HEK293 (cell line): ENCODE data around the gene BEST2.
A peak's percentile ranks its signal among the peaks of the same experiment; 100 is the strongest.

ENCODE experiments used
- GLIS2 ChIP-seq: fragments of 450-650 bp; formaldehyde crosslinking; IDR thresholded peaks from 2 replicates; pipeline ENCODE4 v1.5.1; 2016; ENCODE audit warnings: missing biosample characterization, missing genetic modification characterization
- KLF1 ChIP-seq: fragments of 450-650 bp; formaldehyde crosslinking; IDR thresholded peaks from 2 replicates; pipeline ENCODE4 v1.5.1; 2016; ENCODE audit warnings: missing biosample characterization, missing genetic modification characterization
- KLF10 ChIP-seq: fragments of 450-650 bp; IDR thresholded peaks from 2 replicates; pipeline ENCODE4 v1.5.1; 2018; ENCODE audit warnings: missing biosample characterization, mild to moderate bottlenecking, missing genetic modification characterization
- MYNN ChIP-seq: fragments of 450-650 bp; formaldehyde crosslinking; IDR thresholded peaks from 2 replicates; pipeline ENCODE4 v1.5.1; 2016; ENCODE audit warnings: missing biosample characterization, missing genetic modification characterization, borderline replicate concordance
- SCRT1 ChIP-seq: fragments of 450-650 bp; formaldehyde crosslinking; IDR thresholded peaks from 2 replicates; pipeline ENCODE4 v1.5.1; 2016; ENCODE audit warnings: missing biosample characterization, missing genetic modification characterization, borderline replicate concordance
- SP3 ChIP-seq: fragments of 450-650 bp; formaldehyde crosslinking; IDR thresholded peaks from 2 replicates; pipeline ENCODE4 v1.5.1; 2016; ENCODE audit warnings: missing biosample characterization, missing genetic modification characterization
- TRIM28 ChIP-seq: IDR thresholded peaks from 2 replicates; pipeline ENCODE4 v1.6.1; 2011; ENCODE audit warnings: low read length, control low read depth, borderline replicate concordance
- YY2 ChIP-seq: fragments of 450-650 bp; formaldehyde crosslinking; IDR thresholded peaks from 2 replicates; pipeline ENCODE4 v1.5.1; 2016; ENCODE audit warnings: missing biosample characterization, missing genetic modification characterization
- ZNF10 ChIP-seq: fragments of 450-650 bp; formaldehyde crosslinking; IDR thresholded peaks from 2 replicates; pipeline ENCODE4 v1.5.1; 2017; ENCODE audit warnings: missing biosample characterization, missing genetic modification characterization
- ZNF157 ChIP-seq: fragments of 450-650 bp; formaldehyde crosslinking; IDR thresholded peaks from 2 replicates; pipeline ENCODE4 v1.5.1; 2016; ENCODE audit warnings: missing biosample characterization, missing genetic modification characterization
- ZNF184 ChIP-seq: fragments of 450-650 bp; IDR thresholded peaks from 2 replicates; pipeline ENCODE4 v1.5.1; 2018; ENCODE audit warnings: missing biosample characterization, mild to moderate bottlenecking, missing genetic modification characterization
- ZNF214 ChIP-seq: fragments of 450-650 bp; formaldehyde crosslinking; IDR thresholded peaks from 2 replicates; pipeline ENCODE4 v1.5.1; 2017; ENCODE audit warnings: missing biosample characterization, mild to moderate bottlenecking, missing genetic modification characterization, borderline replicate concordance
- ZNF221 ChIP-seq: fragments of 450-650 bp; formaldehyde crosslinking; IDR thresholded peaks from 2 replicates; pipeline ENCODE4 v1.5.1; 2017; ENCODE audit warnings: missing biosample characterization, missing genetic modification characterization, borderline replicate concordance
- ZNF335 ChIP-seq: fragments of 450-650 bp; formaldehyde crosslinking; conservative IDR thresholded peaks from 2 replicates; pipeline ENCODE4 v1.5.1; 2016; ENCODE audit warnings: missing biosample characterization, missing genetic modification characterization
- ZNF341 ChIP-seq: fragments of 450-650 bp; formaldehyde crosslinking; IDR thresholded peaks from 2 replicates; pipeline ENCODE4; 2016; ENCODE audit warnings: low read depth, missing biosample characterization, missing genetic modification characterization
- ZNF391 ChIP-seq: fragments of 450-650 bp; formaldehyde crosslinking; IDR thresholded peaks from 2 replicates; pipeline ENCODE4 v1.5.1; 2016; ENCODE audit warnings: low read depth, missing biosample characterization, missing genetic modification characterization, borderline replicate concordance
- ZNF48 ChIP-seq: fragments of 450-650 bp; formaldehyde crosslinking; IDR thresholded peaks from 2 replicates; pipeline ENCODE4 v1.5.1; 2016; ENCODE audit warnings: missing biosample characterization, missing genetic modification characterization
- ZNF501 ChIP-seq: fragments of 450-650 bp; formaldehyde crosslinking; IDR thresholded peaks from 2 replicates; pipeline ENCODE4 v1.5.1; 2016; ENCODE audit warnings: missing biosample characterization, missing genetic modification characterization
- ZNF529 ChIP-seq: fragments of 450-650 bp; formaldehyde crosslinking; IDR thresholded peaks from 2 replicates; pipeline ENCODE4 v1.5.1; 2017; ENCODE audit warnings: missing genetic modification characterization, missing biosample characterization; ENCODE audit not compliant: insufficient replicate concordance
- ZNF544 ChIP-seq: fragments of 450-650 bp; formaldehyde crosslinking; IDR thresholded peaks from 2 replicates; pipeline ENCODE4 v1.5.0; 2017; ENCODE audit warnings: missing biosample characterization, missing genetic modification characterization
- ZNF621 ChIP-seq: fragments of 450-650 bp; formaldehyde crosslinking; IDR thresholded peaks from 2 replicates; pipeline ENCODE4 v1.5.1; 2017; ENCODE audit warnings: missing biosample characterization, missing genetic modification characterization
- ZNF624 ChIP-seq: fragments of 450-650 bp; formaldehyde crosslinking; IDR thresholded peaks from 2 replicates; pipeline ENCODE4 v1.5.1; 2017; ENCODE audit warnings: missing biosample characterization, missing genetic modification characterization
- ZNF768 ChIP-seq: fragments of 450-650 bp; formaldehyde crosslinking; IDR thresholded peaks from 2 replicates; pipeline ENCODE4 v1.5.1; 2018; ENCODE audit warnings: missing biosample characterization, mild to moderate bottlenecking, missing genetic modification characterization
- ZNF830 ChIP-seq: fragments of 450-650 bp; IDR thresholded peaks from 2 replicates; pipeline ENCODE4 v1.5.0; 2018; ENCODE audit warnings: missing biosample characterization, missing genetic modification characterization, low read depth, mild to moderate bottlenecking, moderate library complexity
- ZNF837 ChIP-seq: fragments of 450-650 bp; formaldehyde crosslinking; IDR thresholded peaks from 2 replicates; pipeline ENCODE4 v1.5.1; 2016; ENCODE audit warnings: missing biosample characterization, missing genetic modification characterization
- TF ChIP-seq, protein P1 (sequence below): fragments of 450-650 bp; formaldehyde crosslinking; IDR thresholded peaks from 2 replicates; pipeline ENCODE4 v1.5.1; 2016; ENCODE audit warnings: missing biosample characterization, missing genetic modification characterization
- TF ChIP-seq, protein P2 (sequence below): fragments of 450-650 bp; formaldehyde crosslinking; IDR thresholded peaks from 2 replicates; pipeline ENCODE4 v1.5.1; 2016; ENCODE audit warnings: missing biosample characterization, missing genetic modification characterization
- TF ChIP-seq, protein P3 (sequence below): fragments of 450-650 bp; formaldehyde crosslinking; IDR thresholded peaks from 2 replicates; pipeline ENCODE4 v1.5.1; 2016; ENCODE audit warnings: missing biosample characterization, missing genetic modification characterization
- TF ChIP-seq, protein P4 (sequence below): fragments of 450-650 bp; formaldehyde crosslinking; IDR thresholded peaks from 2 replicates; pipeline ENCODE4 v1.5.1; 2016; ENCODE audit warnings: missing biosample characterization, missing genetic modification characterization, borderline replicate concordance
- TF ChIP-seq, protein P5 (sequence below): fragments of 450-650 bp; formaldehyde crosslinking; IDR thresholded peaks from 2 replicates; pipeline ENCODE4 v1.5.1; 2016; ENCODE audit warnings: missing biosample characterization, missing genetic modification characterization
- TF ChIP-seq, protein P6 (sequence below): fragments of 450-650 bp; formaldehyde crosslinking; IDR thresholded peaks from 2 replicates; pipeline ENCODE4 v1.5.1; 2016; ENCODE audit warnings: missing biosample characterization, missing genetic modification characterization

BEST2 gene

DNA sequence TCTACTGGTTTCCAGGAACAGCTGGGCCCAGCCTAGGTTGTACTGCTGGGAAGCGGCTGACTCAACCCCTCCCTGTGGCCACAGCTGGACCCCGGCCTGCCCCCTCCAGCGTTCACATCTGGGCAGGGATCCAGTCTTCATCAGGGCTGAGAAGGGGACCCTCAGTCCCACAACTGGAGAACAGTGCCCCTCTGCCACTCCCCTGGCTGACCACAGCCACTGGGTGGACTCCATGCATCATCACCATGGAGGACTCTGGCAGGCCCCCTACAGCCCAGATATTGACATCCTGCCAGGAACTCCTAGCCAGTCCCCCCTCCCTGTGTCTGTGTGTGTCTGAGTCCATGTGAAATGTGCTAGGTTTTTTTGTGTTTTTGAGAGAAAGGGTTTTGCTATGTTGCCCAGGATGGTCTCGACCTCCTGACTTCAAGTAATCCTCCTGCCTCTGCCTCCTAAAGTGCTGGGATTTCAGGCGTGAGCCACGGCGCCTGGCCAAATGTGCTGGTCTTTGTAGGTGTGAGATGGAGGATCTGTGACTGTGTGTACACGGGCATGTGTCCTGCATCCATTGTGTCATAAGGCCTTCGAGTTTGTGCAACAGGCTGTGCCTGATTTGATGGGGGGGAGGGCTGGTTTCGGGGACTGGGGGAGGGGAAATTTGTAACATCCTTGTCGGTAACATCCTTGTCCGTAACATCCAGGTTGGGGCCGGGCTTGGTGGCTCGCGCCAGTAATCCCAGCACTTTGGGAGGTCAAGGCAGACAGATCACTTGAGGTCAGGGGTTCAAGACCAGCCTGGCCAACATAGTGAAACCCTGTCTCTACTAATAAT, 27.8 kb downstream of the BEST2 start (continued):
- no peak for TF ChIP-seq ZNF529 (tag by site-specific recombination)
- TF ChIP-seq YY2: no peak
- TF ChIP-seq, protein P1, sequence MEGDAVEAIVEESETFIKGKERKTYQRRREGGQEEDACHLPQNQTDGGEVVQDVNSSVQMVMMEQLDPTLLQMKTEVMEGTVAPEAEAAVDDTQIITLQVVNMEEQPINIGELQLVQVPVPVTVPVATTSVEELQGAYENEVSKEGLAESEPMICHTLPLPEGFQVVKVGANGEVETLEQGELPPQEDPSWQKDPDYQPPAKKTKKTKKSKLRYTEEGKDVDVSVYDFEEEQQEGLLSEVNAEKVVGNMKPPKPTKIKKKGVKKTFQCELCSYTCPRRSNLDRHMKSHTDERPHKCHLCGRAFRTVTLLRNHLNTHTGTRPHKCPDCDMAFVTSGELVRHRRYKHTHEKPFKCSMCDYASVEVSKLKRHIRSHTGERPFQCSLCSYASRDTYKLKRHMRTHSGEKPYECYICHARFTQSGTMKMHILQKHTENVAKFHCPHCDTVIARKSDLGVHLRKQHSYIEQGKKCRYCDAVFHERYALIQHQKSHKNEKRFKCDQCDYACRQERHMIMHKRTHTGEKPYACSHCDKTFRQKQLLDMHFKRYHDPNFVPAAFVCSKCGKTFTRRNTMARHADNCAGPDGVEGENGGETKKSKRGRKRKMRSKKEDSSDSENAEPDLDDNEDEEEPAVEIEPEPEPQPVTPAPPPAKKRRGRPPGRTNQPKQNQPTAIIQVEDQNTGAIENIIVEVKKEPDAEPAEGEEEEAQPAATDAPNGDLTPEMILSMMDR (tag by site-specific recombination): peak; percentile 75
- no peak for TF ChIP-seq ZNF624 (tag by site-specific recombination)
- TF ChIP-seq GLIS2 (tag by site-specific recombination): peak; percentile 65
- no peak for TF ChIP-seq ZNF768 (tag by site-specific recombination)
- TF ChIP-seq ZNF184 (tag by site-specific recombination): no peak
- TF ChIP-seq ZNF830 (tag by site-specific recombination): no peak
- TF ChIP-seq ZNF837 (tag by site-specific recombination): no peak
- TF ChIP-seq KLF1 (tag by site-specific recombination): no peak
- no peak for TF ChIP-seq ZNF221 (tag by site-specific recombination)
- TF ChIP-seq, protein P2, sequence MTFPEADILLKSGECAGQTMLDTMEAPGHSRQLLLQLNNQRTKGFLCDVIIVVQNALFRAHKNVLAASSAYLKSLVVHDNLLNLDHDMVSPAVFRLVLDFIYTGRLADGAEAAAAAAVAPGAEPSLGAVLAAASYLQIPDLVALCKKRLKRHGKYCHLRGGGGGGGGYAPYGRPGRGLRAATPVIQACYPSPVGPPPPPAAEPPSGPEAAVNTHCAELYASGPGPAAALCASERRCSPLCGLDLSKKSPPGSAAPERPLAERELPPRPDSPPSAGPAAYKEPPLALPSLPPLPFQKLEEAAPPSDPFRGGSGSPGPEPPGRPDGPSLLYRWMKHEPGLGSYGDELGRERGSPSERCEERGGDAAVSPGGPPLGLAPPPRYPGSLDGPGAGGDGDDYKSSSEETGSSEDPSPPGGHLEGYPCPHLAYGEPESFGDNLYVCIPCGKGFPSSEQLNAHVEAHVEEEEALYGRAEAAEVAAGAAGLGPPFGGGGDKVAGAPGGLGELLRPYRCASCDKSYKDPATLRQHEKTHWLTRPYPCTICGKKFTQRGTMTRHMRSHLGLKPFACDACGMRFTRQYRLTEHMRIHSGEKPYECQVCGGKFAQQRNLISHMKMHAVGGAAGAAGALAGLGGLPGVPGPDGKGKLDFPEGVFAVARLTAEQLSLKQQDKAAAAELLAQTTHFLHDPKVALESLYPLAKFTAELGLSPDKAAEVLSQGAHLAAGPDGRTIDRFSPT (tag by site-specific recombination): no peak
- TF ChIP-seq KLF10 (tag by site-specific recombination): no peak
- TF ChIP-seq ZNF544: no peak
- TF ChIP-seq MYNN (tag by site-specific recombination): no peak
- no peak for TF ChIP-seq ZNF621 (tag by site-specific recombination)
- TF ChIP-seq, protein P3, sequence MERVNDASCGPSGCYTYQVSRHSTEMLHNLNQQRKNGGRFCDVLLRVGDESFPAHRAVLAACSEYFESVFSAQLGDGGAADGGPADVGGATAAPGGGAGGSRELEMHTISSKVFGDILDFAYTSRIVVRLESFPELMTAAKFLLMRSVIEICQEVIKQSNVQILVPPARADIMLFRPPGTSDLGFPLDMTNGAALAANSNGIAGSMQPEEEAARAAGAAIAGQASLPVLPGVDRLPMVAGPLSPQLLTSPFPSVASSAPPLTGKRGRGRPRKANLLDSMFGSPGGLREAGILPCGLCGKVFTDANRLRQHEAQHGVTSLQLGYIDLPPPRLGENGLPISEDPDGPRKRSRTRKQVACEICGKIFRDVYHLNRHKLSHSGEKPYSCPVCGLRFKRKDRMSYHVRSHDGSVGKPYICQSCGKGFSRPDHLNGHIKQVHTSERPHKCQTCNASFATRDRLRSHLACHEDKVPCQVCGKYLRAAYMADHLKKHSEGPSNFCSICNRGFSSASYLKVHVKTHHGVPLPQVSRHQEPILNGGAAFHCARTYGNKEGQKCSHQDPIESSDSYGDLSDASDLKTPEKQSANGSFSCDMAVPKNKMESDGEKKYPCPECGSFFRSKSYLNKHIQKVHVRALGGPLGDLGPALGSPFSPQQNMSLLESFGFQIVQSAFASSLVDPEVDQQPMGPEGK (tag by site-specific recombination): peak; percentile 72
- TF ChIP-seq ZNF501 (tag by site-specific recombination): no peak
- TF ChIP-seq, protein P4, sequence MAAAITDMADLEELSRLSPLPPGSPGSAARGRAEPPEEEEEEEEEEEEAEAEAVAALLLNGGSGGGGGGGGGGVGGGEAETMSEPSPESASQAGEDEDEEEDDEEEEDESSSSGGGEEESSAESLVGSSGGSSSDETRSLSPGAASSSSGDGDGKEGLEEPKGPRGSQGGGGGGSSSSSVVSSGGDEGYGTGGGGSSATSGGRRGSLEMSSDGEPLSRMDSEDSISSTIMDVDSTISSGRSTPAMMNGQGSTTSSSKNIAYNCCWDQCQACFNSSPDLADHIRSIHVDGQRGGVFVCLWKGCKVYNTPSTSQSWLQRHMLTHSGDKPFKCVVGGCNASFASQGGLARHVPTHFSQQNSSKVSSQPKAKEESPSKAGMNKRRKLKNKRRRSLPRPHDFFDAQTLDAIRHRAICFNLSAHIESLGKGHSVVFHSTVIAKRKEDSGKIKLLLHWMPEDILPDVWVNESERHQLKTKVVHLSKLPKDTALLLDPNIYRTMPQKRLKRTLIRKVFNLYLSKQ (tag by site-specific recombination): no peak
- no peak for TF ChIP-seq ZNF157
- TF ChIP-seq ZNF335 (tag by site-specific recombination): peak; percentile 55
- TF ChIP-seq ZNF341: peak; percentile 33
- TF ChIP-seq SCRT1 (tag by site-specific recombination): no peak
- TF ChIP-seq, protein P5, sequence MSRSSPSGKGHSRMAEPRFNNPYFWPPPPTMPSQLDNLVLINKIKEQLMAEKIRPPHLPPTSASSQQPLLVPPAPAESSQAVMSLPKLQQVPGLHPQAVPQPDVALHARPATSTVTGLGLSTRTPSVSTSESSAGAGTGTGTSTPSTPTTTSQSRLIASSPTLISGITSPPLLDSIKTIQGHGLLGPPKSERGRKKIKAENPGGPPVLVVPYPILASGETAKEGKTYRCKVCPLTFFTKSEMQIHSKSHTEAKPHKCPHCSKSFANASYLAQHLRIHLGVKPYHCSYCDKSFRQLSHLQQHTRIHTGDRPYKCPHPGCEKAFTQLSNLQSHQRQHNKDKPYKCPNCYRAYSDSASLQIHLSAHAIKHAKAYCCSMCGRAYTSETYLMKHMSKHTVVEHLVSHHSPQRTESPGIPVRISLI: no peak
- TF ChIP-seq ZNF48: no peak
- TF ChIP-seq SP3 (tag by site-specific recombination): no peak
- no peak for TF ChIP-seq ZNF391 (tag by site-specific recombination)
- TF ChIP-seq ZNF10: no peak
- TF ChIP-seq, protein P6, sequence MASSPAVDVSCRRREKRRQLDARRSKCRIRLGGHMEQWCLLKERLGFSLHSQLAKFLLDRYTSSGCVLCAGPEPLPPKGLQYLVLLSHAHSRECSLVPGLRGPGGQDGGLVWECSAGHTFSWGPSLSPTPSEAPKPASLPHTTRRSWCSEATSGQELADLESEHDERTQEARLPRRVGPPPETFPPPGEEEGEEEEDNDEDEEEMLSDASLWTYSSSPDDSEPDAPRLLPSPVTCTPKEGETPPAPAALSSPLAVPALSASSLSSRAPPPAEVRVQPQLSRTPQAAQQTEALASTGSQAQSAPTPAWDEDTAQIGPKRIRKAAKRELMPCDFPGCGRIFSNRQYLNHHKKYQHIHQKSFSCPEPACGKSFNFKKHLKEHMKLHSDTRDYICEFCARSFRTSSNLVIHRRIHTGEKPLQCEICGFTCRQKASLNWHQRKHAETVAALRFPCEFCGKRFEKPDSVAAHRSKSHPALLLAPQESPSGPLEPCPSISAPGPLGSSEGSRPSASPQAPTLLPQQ (tag by site-specific recombination): peak; percentile 29; the same call in 1 of the 2 replicates
- no peak for TF ChIP-seq TRIM28
- no peak for TF ChIP-seq ZNF214
